Stomach smooth muscle (tissue), 2 donors: ENCODE measurements around the gene NBEA.

Experiments used
- H3K27ac ChIP-seq: one replicate; pipeline ENCODE4 v1.7.0; 2013; ENCODE audit warnings: mild to moderate bottlenecking, low read length, inconsistent platforms
- H3K27me3 ChIP-seq, 2 donors: one replicate each; pipeline ENCODE4 v1.7.0; 2013; ENCODE audit warnings: low read length in 2 of 2; ENCODE audit not compliant: insufficient read depth in 2 of 2, control insufficient read depth in 1 of 2
- H3K36me3 ChIP-seq, 2 donors: one replicate each; pipeline ENCODE4 v1.7.0; 2013; ENCODE audit warnings: low read length in 2 of 2; ENCODE audit not compliant: control insufficient read depth in 2 of 2, insufficient read depth in 2 of 2
- H3K4me1 ChIP-seq: one replicate; pipeline ENCODE4 v1.7.0; 2013; ENCODE audit warnings: low read length; ENCODE audit not compliant: control insufficient read depth, insufficient read depth
- H3K4me3 ChIP-seq, 2 donors: one replicate each; pipeline ENCODE4 v1.7.0; 2013; ENCODE audit warnings: low read length in 2 of 2
- H3K9ac ChIP-seq, 2 donors: one replicate each; pipeline ENCODE4 v1.7.0; 2013; ENCODE audit warnings: low read length in 2 of 2, mild to moderate bottlenecking in 1 of 2
- H3K9me3 ChIP-seq, 2 donors: one replicate each; pipeline ENCODE4 v1.7.0; 2013; ENCODE audit warnings: low read length in 2 of 2; ENCODE audit not compliant: control insufficient read depth in 2 of 2
- donor health status: healthy.
- donor health status: Pancreatic carcinoma.

Gene NBEA

DNA sequence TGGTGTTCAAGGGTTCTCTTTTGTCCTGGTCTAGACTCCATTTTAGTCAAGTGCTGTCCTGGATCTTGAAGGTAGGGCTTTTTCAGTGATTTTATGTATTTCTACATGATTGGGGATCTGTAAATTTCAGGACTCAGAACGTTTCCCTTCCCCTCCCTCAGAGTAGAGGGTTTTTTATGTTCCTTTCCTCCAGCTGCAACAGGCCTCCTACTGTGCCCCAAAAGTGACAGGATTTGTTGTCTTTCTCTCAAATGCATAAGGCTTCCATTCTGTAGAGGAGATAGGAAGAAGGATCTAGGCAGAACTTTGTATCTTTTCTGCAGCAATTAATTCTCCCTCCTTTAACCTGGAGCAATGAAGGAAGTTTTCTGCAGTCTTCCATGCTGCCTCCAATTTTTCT is 283.1 kb downstream of the NBEA start:
- Histone ChIP-seq H3K36me3 (no peaks in the 10 kb centered on the region), H3K9me3 (no peaks in the 10 kb centered on the region), H3K27ac (no peak overlapping the region), H3K4me3 (no peak overlapping the region), H3K4me1 (no peaks in the 10 kb centered on the region), H3K27me3 (no peaks in the 10 kb centered on the region), H3K9ac (no peak overlapping the region)

DNA sequence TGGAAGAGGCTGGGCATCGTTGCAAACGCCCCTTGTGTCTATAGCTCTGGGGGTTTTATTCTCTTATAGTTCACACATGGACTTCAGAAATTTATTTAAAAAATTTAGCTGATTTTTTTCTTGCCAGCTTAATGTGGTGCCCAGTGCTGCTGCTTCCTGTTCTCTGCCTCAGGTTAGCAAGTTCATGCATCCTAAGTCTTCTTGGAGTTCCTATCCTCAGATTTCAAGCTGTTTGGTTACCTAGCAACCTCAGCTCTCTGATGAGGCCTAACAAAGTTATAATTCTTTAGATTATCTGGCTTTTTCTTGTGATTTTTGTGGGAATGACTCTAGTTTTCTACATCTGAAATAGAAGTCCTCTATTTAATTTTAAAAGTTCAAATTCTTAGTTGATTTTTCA is 283.5 kb downstream of the NBEA start:
- no peaks in the 10 kb centered on the region for H3K9me3 ChIP-seq
- no peaks in the 10 kb centered on the region for H3K4me1 ChIP-seq
- no peaks in the 10 kb centered on the region for H3K27me3 ChIP-seq
- H3K27ac ChIP-seq: no peak overlapping the region
- no peak overlapping the region for H3K9ac ChIP-seq
- no peak overlapping the region for H3K4me3 ChIP-seq
- no peaks in the 10 kb centered on the region for H3K36me3 ChIP-seq

DNA sequence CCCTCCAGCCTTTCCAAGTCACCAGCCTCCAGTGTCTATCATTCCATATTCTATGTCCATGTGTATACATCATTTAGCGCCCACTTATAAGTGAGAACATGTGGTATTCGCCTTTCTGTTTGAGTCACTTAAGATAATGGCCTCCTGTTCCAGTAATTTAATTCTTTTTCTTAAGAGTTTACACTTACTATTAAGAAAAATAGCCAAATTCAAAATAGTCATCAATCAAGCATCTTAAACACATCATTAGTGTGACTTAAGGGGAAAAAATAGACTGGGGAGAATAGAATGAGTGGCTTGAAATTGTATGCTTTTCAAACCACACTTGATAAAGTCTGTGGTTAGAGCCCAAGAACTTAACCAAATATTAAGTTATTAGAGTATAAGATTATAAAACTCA is 286.5 kb downstream of the NBEA start:
- Histone ChIP-seq H3K27me3 (no peaks in the 10 kb centered on the region), H3K4me3 (no peak overlapping the region), H3K27ac (no peak overlapping the region), H3K9ac (no peak overlapping the region), H3K36me3 (no peaks in the 10 kb centered on the region), H3K9me3 (no peaks in the 10 kb centered on the region), H3K4me1 (no peaks in the 10 kb centered on the region)

DNA sequence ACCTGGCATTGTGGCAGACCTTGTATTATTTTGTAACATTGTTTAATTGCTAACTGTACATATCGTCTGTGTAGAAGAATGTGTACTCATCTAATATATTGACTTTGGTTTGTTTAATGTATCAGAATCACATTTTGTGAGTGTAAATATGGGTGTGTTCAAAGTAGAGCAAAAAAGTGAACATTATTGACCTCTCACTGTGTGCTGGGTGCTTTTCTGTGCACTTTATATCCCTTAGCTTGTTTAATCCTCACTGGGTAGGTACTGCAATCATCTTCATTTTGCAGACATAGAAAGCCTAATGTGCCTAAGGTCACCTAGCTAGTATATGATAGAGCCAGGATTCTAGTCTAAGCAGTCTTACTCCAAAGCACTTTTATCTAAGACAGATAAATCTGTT is 289.4 kb downstream of the NBEA start:
- no peaks in the 10 kb centered on the region for H3K4me1 ChIP-seq
- peaks cover 0 to 4% of the 10 kb centered on the region in 2 donors for H3K36me3 ChIP-seq
- H3K9ac ChIP-seq: no peak overlapping the region
- no peaks in the 10 kb centered on the region for H3K9me3 ChIP-seq
- no peaks in the 10 kb centered on the region for H3K27me3 ChIP-seq
- H3K4me3 ChIP-seq: no peak overlapping the region
- H3K27ac ChIP-seq: no peak overlapping the region

DNA sequence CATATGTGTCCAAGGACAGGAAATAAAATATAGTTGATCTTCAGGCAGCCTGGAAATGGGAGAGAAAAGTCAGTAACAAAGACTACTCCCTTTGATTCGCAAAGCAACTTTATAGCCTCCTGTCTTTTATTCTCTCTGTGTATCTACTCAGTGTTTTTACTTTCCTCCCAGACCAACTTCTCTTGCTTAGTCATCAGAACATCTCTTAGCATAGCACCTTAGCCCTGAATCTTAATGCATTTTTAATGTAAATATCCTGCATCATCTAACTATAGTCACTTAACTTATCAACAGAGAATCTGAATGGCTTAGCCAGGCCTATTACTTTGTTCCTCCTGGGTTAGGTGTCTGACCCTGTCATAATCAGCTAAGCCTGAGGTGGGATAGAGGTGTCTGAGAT is 296.2 kb downstream of the NBEA start:
- H3K4me3 ChIP-seq: no peak overlapping the region
- H3K9me3 ChIP-seq: no peaks in the 10 kb centered on the region
- no peak overlapping the region for H3K27ac ChIP-seq

DNA sequence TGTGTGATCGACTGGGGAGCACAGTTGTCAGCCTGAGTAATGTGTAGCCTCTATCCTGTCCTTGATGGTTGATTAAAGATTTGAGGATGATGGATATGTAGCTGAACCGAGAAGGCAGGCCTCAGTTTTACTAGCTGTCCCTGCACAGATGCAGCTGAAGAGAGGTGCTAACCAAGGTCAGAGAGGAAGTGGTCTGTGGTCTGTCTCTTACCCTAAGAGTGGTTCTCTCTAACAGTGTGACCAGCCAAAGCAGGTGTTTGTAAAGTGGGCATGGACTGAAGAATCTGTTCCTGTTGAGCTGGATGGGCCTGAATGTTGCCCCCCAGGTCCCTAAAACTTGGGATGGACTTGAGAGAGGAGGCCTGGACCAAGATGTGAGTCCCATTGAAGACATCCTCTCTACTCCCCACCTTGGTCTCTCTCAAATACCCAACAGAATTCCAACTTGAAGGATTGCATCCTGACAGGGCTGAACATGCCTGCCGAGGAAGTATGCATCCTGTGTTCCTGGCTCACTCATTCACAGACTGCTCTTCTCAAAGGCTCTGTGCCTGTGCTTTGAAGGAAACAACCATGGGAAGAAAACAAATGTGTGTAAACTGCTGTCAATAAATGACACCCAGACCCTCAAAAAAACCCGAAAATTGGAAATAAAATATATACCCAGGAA is 310.6 kb downstream of the NBEA start:
- H3K36me3 ChIP-seq: peaks cover 13 to 16% of the 10 kb centered on the region in 2 donors
- H3K27me3 ChIP-seq: no peaks in the 10 kb centered on the region
- H3K9me3 ChIP-seq: peaks cover 0 to 2% of the 10 kb centered on the region in 2 donors
- H3K4me3 ChIP-seq: no peak overlapping the region
- no peak overlapping the region for H3K9ac ChIP-seq
- H3K27ac ChIP-seq: no peak overlapping the region
- no peaks in the 10 kb centered on the region for H3K4me1 ChIP-seq

More for the DNA sequence above, 296.2 kb downstream of the NBEA start:
- Histone ChIP-seq H3K36me3 (peaks cover 0 to 4% of the 10 kb centered on the region in 2 donors), H3K4me1 (no peaks in the 10 kb centered on the region), H3K27me3 (no peaks in the 10 kb centered on the region), H3K9ac (no peak overlapping the region)

DNA sequence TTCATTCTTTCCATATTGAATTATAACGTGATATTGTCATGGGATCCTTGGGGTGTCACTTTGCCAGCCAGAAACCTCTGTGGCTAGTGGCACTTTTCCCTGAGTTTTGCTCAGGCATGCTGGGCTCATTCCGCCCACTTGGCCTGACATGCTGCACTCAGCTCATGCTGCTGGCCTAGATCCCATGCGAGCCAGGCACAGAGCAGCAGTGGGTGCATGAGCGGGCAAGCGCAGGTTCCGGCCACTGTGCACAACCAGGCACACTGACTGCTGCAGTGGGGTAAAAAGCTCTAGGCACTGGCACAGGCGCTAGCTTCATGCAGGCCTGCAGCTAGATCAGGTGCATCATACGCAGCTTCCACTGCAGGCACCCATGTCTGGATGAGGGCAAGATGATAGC is 313.2 kb downstream of the NBEA start:
- H3K9ac ChIP-seq: no peak overlapping the region
- H3K27ac ChIP-seq: no peak overlapping the region
- no peaks in the 10 kb centered on the region for H3K27me3 ChIP-seq

DNA sequence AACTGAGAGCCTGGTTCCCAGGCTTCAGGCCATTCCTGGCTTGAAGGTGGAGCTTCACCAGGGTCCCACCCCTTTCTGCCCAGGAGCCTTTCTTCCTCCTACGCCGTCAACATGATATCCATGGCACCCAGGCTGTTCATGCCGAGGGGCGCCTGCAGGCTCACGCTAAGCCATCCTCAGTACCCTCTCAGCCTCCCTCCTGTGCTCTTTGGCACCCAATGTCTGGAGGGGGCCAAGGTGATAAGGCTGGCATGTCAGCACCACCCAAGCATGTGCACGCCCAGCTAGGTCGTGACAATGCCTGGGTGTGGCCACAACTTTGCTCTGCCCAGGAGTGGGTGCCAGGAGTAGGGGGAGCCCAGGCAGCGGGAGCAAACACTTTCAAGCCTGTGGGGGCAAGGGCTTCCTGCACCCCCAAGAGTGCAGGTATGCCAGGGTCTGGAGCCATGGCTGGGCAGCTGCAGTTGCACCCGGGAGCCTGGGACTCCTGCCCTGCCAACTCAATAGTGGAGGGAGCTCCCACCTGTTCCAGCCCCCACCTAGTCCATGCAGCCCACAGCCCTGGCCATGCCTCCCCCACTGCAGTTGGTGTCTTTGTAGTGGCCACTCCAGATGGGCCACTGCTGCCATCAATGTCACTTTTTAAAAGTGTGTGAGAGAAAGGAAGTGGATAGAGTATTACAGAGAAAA is 314.5 kb downstream of the NBEA start:
- no peak overlapping the region for H3K4me3 ChIP-seq
- no peak overlapping the region for H3K9ac ChIP-seq
- H3K36me3 ChIP-seq: peaks cover 7 to 9% of the 10 kb centered on the region in 2 donors
- no peak overlapping the region for H3K27ac ChIP-seq
- H3K9me3 ChIP-seq: peaks cover 0 to 2% of the 10 kb centered on the region in 2 donors
- no peaks in the 10 kb centered on the region for H3K27me3 ChIP-seq
- H3K4me1 ChIP-seq: no peaks in the 10 kb centered on the region

More for the DNA sequence above, 313.2 kb downstream of the NBEA start:
- Histone ChIP-seq H3K4me1 (no peaks in the 10 kb centered on the region), H3K36me3 (peaks cover 13 to 16% of the 10 kb centered on the region in 2 donors), H3K4me3 (no peak overlapping the region), H3K9me3 (peaks cover 0 to 2% of the 10 kb centered on the region in 2 donors)

DNA sequence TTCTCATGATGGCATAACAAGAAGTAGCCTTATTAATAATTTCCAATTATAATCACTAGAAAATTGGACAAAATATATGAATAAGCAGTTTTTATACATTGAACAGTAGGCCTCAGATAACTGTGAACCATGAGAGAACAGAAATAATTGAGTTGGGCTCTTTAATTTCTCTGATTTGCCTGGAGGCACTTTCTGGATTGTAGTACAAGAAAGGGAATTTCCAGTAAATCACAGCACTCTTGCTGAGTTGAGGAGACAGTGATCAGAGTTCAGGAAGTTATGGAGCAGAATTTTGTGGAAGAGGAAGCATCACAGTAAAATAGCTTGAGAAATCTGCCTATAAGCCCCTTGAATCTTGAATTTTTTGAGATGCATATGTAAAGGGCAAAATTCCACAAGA is 318.2 kb downstream of the NBEA start:
- H3K36me3 ChIP-seq: no peaks in the 10 kb centered on the region
- H3K4me1 ChIP-seq: no peaks in the 10 kb centered on the region
- no peaks in the 10 kb centered on the region for H3K27me3 ChIP-seq
- H3K4me3 ChIP-seq: no peak overlapping the region
- H3K9ac ChIP-seq: no peak overlapping the region
- H3K27ac ChIP-seq: no peak overlapping the region
- H3K9me3 ChIP-seq: peaks cover 0 to 2% of the 10 kb centered on the region in 2 donors

DNA sequence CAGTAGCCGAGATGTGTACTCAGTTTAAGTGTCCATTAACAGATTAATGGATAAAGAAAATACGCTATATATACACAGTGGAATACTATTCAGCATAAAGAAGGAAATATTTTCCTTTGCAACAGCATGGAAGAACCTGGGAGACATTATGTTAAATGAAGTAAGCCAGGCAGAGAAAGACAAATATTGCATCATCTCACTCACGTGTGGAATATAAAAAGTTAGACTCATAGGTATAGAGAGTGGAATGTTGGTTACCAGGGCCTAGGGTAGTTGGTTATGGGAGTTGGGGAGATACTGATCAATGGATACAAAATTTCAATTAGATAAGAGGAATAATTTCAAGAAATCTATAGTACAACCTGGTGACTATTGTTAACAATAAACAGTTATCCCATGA is 324.3 kb downstream of the NBEA start:
- H3K36me3 ChIP-seq: no peaks in the 10 kb centered on the region
- no peak overlapping the region for H3K9ac ChIP-seq
- no peaks in the 10 kb centered on the region for H3K4me1 ChIP-seq
- H3K27me3 ChIP-seq: no peaks in the 10 kb centered on the region
- no peak overlapping the region for H3K4me3 ChIP-seq
- no peaks in the 10 kb centered on the region for H3K9me3 ChIP-seq
- H3K27ac ChIP-seq: no peak overlapping the region

DNA sequence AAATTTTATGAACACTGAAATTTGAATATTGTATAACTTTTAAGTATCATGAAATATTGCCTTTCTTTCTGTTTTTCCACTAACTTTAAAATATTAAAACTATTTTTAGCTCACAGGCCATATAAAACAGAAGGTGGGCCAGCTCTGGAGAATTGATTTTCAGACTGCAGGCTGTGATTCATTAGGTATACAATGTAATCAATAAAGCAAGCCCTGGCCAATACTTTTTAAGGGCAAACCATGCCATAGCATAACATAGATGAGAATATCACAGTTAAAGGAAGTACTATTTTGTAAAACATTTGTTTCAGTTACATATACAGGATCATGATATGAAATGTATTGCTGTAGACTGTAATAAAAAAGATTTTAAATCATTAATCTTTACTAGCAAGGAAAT is 336.8 kb downstream of the NBEA start:
- H3K27ac ChIP-seq: no peak overlapping the region
- no peak overlapping the region for H3K4me3 ChIP-seq
- no peaks in the 10 kb centered on the region for H3K9me3 ChIP-seq
- no peak overlapping the region for H3K9ac ChIP-seq
- no peaks in the 10 kb centered on the region for H3K27me3 ChIP-seq
- H3K4me1 ChIP-seq: no peaks in the 10 kb centered on the region
- H3K36me3 ChIP-seq: no peaks in the 10 kb centered on the region
